Stimulated activated CD8-positive, alpha-beta memory T cell treated with anti-CD3 and anti-CD28 coated beads, Interleukin-15, amount 100 ng/mL, for 24 hours (primary cell): ENCODE data around the gene SERPINA1.
"Not testable (repeated sequence)": the region's sequence is repeated elsewhere in the genome, so short reads cannot be mapped to it uniquely, and the experiment has no call there.

Experiments used
- DNase-seq: peaks from one replicate; pipeline ENCODE4 v3.0.0-alpha.2; 2020; ENCODE audit warnings: low read depth

SERPINA1 gene

GRCh38 chr14:94388384-94389103 is at the start of gene SERPINA1:
Gene SERPINA1 (minus strand): TSS chr14:94388602. CDS start chr14:94383237, 5,365 bp downstream.
- no peak for DNase-seq

GRCh38 chr14:94428610-94429009 is 40.2 kb upstream of the SERPINA1 start:
- no peak for DNase-seq

GRCh38 chr14:94427016-94427613 is 38.7 kb upstream of the SERPINA1 start:
- no peak for DNase-seq

GRCh38 chr14:94426526-94426925 is 38.1 kb upstream of the SERPINA1 start:
- no peak for DNase-seq

GRCh38 chr14:94424371-94424770 is 36.0 kb upstream of the SERPINA1 start:
- DNase-seq: no peak

- DNase-seq: peak; percentile 6
Measured at GRCh38 chr14:94423453-94424056, 35.2 kb upstream of the SERPINA1 start.

- DNase-seq: no peak
Measured at GRCh38 chr14:94421316-94421715, 32.9 kb upstream of the SERPINA1 start.

GRCh38 chr14:94417497-94418205 is 29.2 kb upstream of the SERPINA1 start:
- DNase-seq: not testable (repeated sequence)

GRCh38 chr14:94412671-94413638 is 24.6 kb upstream of the SERPINA1 start:
- DNase-seq: no peak

- no peak for DNase-seq
Measured at GRCh38 chr14:94411638-94412037, 23.2 kb upstream of the SERPINA1 start.

- DNase-seq: not testable (repeated sequence)
Measured at GRCh38 chr14:94409430-94409829, 21.0 kb upstream of the SERPINA1 start.

GRCh38 chr14:94408546-94409095 is 20.2 kb upstream of the SERPINA1 start:
- DNase-seq: no peak

GRCh38 chr14:94407906-94408305 is 19.5 kb upstream of the SERPINA1 start:
- no peak for DNase-seq

- DNase-seq: no peak
Measured at GRCh38 chr14:94406910-94407309, 18.5 kb upstream of the SERPINA1 start.

GRCh38 chr14:94405486-94405885 is 17.1 kb upstream of the SERPINA1 start:
- DNase-seq: no peak

GRCh38 chr14:94404561-94404960 is 16.2 kb upstream of the SERPINA1 start:
- no peak for DNase-seq

- no peak for DNase-seq
Measured at GRCh38 chr14:94403312-94403932, 15.0 kb upstream of the SERPINA1 start.

GRCh38 chr14:94401083-94401482 is 12.7 kb upstream of the SERPINA1 start:
- DNase-seq: no peak

- no peak for DNase-seq
Measured at GRCh38 chr14:94400422-94400841, 12.0 kb upstream of the SERPINA1 start.

GRCh38 chr14:94398536-94398935 is 10.1 kb upstream of the SERPINA1 start:
- no peak for DNase-seq

GRCh38 chr14:94398182-94398479 is 9.7 kb upstream of the SERPINA1 start:
- no peak for DNase-seq
